NOMO-1 (cell line): ENCODE measurements around the gene CD248.
"Not testable (repeated sequence)": the region's sequence is repeated elsewhere in the genome, so short reads cannot be mapped to it uniquely, and the experiment has no call there.

Experiments
- DNase-seq, 2 experiments: peaks; one replicate each; lab custom pipeline; 2025; ENCODE audit not compliant: unreplicated experiment in 2 of 2; lab: John Stamatoyannopoulos, UW

The CD248 gene

GRCh38 chr11:66328302-66329144 is 11.7 kb upstream of the CD248 start:
- peak; percentile 59 to 64 for DNase-seq

- DNase-seq: no peak
Measured at GRCh38 chr11:66328031-66328301, 11.1 kb upstream of the CD248 start.

GRCh38 chr11:66327171-66328030 is 10.6 kb upstream of the CD248 start:
- no peak for DNase-seq

- DNase-seq: no peak
Measured at GRCh38 chr11:66326261-66327111, 9.6 kb upstream of the CD248 start.

- DNase-seq: no peak
Measured at GRCh38 chr11:66325263-66325671, 8.4 kb upstream of the CD248 start.

- DNase-seq: no peak
Measured at GRCh38 chr11:66324664-66325063, 7.8 kb upstream of the CD248 start.

GRCh38 chr11:66323684-66324083 is 6.8 kb upstream of the CD248 start:
- DNase-seq: no peak

- no peak for DNase-seq
Measured at GRCh38 chr11:66322732-66323427, 6.0 kb upstream of the CD248 start.

GRCh38 chr11:66321606-66322005 is 4.8 kb upstream of the CD248 start:
- no peak for DNase-seq

GRCh38 chr11:66320748-66321147 is 3.9 kb upstream of the CD248 start:
- DNase-seq: not testable (repeated sequence)

GRCh38 chr11:66320289-66320688 is 3.4 kb upstream of the CD248 start:
- DNase-seq: not testable (repeated sequence)

- DNase-seq: no peak
Measured at GRCh38 chr11:66318600-66318970, 1.7 kb upstream of the CD248 start.

GRCh38 chr11:66317723-66318599 is 1.1 kb upstream of the CD248 start:
- peak; percentile 89 to 95 for DNase-seq

- no peak for DNase-seq
Measured at GRCh38 chr11:66317322-66317722, 478 bp upstream of the CD248 start.

- DNase-seq: no peak
Measured at GRCh38 chr11:66315921-66316811, 678 bp downstream of the CD248 start.

- DNase-seq: no peak
Measured at GRCh38 chr11:66315498-66315885, 1.4 kb downstream of the CD248 start.

GRCh38 chr11:66314561-66315497 is 2.0 kb downstream of the CD248 start:
- DNase-seq: no peak

GRCh38 chr11:66314186-66314501 is 2.7 kb downstream of the CD248 start:
- DNase-seq: no peak
